CD4-positive, alpha-beta memory T cell (primary cell): ENCODE measurements around the gene ATP13A1. TPM values are rescaled to one million over a fixed set of nuclear protein-coding genes. Genes with fewer than 3 reads are reported as not detected.

ENCODE experiments used
- CTCF ChIA-PET: fragments of 350-600 bp; sonication (Branson Sonifier 250); formaldehyde crosslinking; loops from one replicate; lab custom pipeline; 2021; ENCODE audit warnings: inconsistent platforms; ENCODE audit not compliant: partially characterized antibody; lab: Charles Lee
- POLR2A ChIA-PET: fragments of 350-600 bp; sonication (Branson Sonifier 250); formaldehyde crosslinking; loops from one replicate; lab custom pipeline; 2021; ENCODE audit not compliant: partially characterized antibody; lab: Charles Lee
- DNase-seq, 5 donors: peaks; one replicate each; pipeline versions ENCODE4 v3.0.0 to v3.0.0-alpha.2; 2020 to 2022; ENCODE audit warnings: mixed read lengths in 1 of 5
- H3K27ac ChIP-seq: one replicate; pipeline ENCODE4 v1.7.0; 2013; ENCODE audit warnings: low read depth, low read length
- H3K27me3 ChIP-seq: 2 replicates; pipeline ENCODE4 v1.7.0; 2013; ENCODE audit warnings: mild to moderate bottlenecking, low read length, moderate library complexity; ENCODE audit not compliant: insufficient read depth
- H3K36me3 ChIP-seq: 2 replicates; pipeline ENCODE4 v1.7.0; 2013; ENCODE audit warnings: mild to moderate bottlenecking, low read length, moderate library complexity; ENCODE audit not compliant: insufficient read depth
- H3K4me1 ChIP-seq: 2 replicates; pipeline ENCODE4 v1.7.0; 2013; ENCODE audit warnings: mild to moderate bottlenecking, low read length, moderate library complexity; ENCODE audit not compliant: insufficient read depth
- H3K4me3 ChIP-seq, 2 donors: one replicate each; pipeline ENCODE4 v1.7.0; 2013; ENCODE audit warnings: low read length in 2 of 2, mild to moderate bottlenecking in 1 of 2
- H3K9me3 ChIP-seq, 2 donors: one replicate each; pipeline ENCODE4 v1.7.0; 2013; ENCODE audit warnings: low read length in 2 of 2, control low read depth in 1 of 2; ENCODE audit not compliant: control insufficient read depth in 1 of 2
- H3K27ac Mint-ChIP-seq, 7 donors: one replicate each; pipeline ENCODE4 v1.8.0; 2020 to 2021; ENCODE audit warnings: mixed read lengths in 7 of 7, mild to moderate bottlenecking in 6 of 7, inconsistent platforms in 3 of 7, moderate library complexity in 3 of 7
- H3K27me3 Mint-ChIP-seq, 2 donors: one replicate each; pipeline ENCODE4 v1.8.0; 2020 to 2021; ENCODE audit warnings: mixed read lengths in 2 of 2
- H3K36me3 Mint-ChIP-seq, 2 donors: one replicate each; pipeline ENCODE4 v1.8.0; 2020 to 2021; ENCODE audit warnings: mixed read lengths in 2 of 2, inconsistent platforms in 1 of 2, mild to moderate bottlenecking in 1 of 2
- H3K4me1 Mint-ChIP-seq, 4 donors: one replicate each; pipeline ENCODE4 v1.8.0; 2020 to 2021; ENCODE audit warnings: mixed read lengths in 4 of 4, mild to moderate bottlenecking in 1 of 4
- H3K4me3 Mint-ChIP-seq, 8 donors: one replicate each; pipeline ENCODE4 v1.8.0; 2020 to 2021; ENCODE audit warnings: mixed read lengths in 8 of 8, mild to moderate bottlenecking in 7 of 8, moderate library complexity in 6 of 8, inconsistent platforms in 3 of 8
- H3K9me3 Mint-ChIP-seq, 8 donors: one replicate each; pipeline ENCODE4 v1.8.0; 2020 to 2021; ENCODE audit warnings: mixed read lengths in 8 of 8, mild to moderate bottlenecking in 5 of 8, inconsistent platforms in 3 of 8, moderate library complexity in 1 of 8
- intact Hi-C: fragments of 100-400 bp; cut with micrococcal nuclease; formaldehyde crosslinking; loops from one replicate; pipeline ENCODE4 v1.15.1; 2023
- polyA plus RNA-seq, 2 donors: library from polyadenylated mRNA; unstranded; fragments of 300-500 nt; fragmentation: Illumina TruSeq; gene quantifications; one replicate each; pipeline ENCODE4 v1.2.3, GENCODE V29; 2021
- total RNA-seq, 2 experiments: library from RNA; stranded (reverse); gene quantifications; one replicate each; pipeline ENCODE4 v1.2.3, GENCODE V29; 2021

Gene ATP13A1
- total and polyA plus RNA-seq, 4 experiments from 2014 or later = 21.3 to 139 (median 95.9) TPM

DNA sequence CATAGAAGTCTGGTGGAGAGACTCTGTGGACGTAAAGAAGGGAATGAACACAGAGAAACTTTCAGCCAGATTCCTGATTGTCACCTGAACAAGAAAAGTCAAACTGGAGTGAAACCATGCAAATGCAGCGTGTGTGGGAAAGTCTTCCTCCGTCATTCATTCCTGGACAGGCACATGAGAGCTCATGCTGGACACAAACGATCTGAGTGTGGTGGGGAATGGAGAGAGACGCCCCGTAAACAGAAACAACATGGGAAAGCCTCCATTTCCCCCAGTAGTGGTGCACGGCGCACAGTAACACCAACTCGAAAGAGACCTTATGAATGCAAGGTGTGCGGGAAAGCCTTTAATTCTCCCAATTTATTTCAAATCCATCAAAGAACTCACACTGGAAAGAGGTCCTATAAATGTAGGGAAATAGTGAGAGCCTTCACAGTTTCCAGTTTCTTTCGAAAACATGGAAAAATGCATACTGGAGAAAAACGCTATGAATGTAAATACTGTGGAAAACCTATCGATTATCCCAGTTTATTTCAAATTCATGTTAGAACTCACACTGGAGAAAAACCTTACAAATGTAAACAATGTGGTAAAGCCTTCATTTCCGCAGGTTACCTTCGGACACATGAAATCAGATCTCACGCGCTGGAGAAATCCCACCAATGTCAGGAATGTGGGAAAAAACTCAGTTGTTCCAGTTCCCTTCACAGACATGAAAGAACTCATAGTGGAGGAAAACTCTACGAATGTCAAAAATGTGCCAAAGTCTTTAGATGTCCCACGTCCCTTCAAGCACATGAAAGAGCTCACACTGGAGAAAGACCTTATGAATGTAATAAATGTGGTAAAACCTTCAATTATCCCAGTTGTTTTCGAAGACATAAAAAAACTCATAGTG is 15.9 kb upstream of the ATP13A1 start:
- Mint-ChIP-seq H3K4me3 (peak overlapping the region in 2 of 8 donors; percentile 17 to 20), H3K36me3 (peaks cover 76 to 83% of the 10 kb centered on the region in 2 donors), H3K4me1 (peaks cover 4 to 25% (median 22%) of the 10 kb centered on the region in 4 donors), H3K27me3 (no peaks in the 10 kb centered on the region), H3K27ac (peak overlapping the region in 3 of 7 donors; percentile 2 to 31 (median 29)), H3K9me3 (peaks cover 5 to 89% (median 76%) of the 10 kb centered on the region in 8 donors)
- H3K36me3 ChIP-seq = peaks cover 54% of the 10 kb centered on the region
- CTCF ChIA-PET = no interaction called here
- intact Hi-C loops = no loop called here
- no peak for DNase-seq
- H3K9me3 ChIP-seq = peaks cover 14 to 44% of the 10 kb centered on the region in 2 donors
- H3K4me1 ChIP-seq = no peaks in the 10 kb centered on the region
- H3K27me3 ChIP-seq = no peaks in the 10 kb centered on the region
- H3K4me3 ChIP-seq = no peak overlapping the region
- H3K27ac ChIP-seq = no peak overlapping the region
- POLR2A ChIA-PET = interaction anchor here (1.1 to 3.3 kb wide), 6 partner anchors 9 to 53 kb away, joined by 3 to 24 read pairs (median 4); partner anchors contain the start of genes ZNF101 and ZNF14

- Histone ChIP-seq H3K9me3 (peaks cover 14 to 52% of the 10 kb centered on the region in 2 donors), H3K27me3 (no peaks in the 10 kb centered on the region), H3K36me3 (peaks cover 70% of the 10 kb centered on the region), H3K27ac (no peak overlapping the region), H3K4me1 (no peaks in the 10 kb centered on the region), H3K4me3 (peak overlapping the region in 1 of 2 donors; percentile 25)
- intact Hi-C loops = no loop called here
- no peak for DNase-seq
- H3K36me3 Mint-ChIP-seq = peaks cover 75 to 82% of the 10 kb centered on the region in 2 donors
- CTCF ChIA-PET = no interaction called here
- POLR2A ChIA-PET = interaction anchor here (0.9 to 2.6 kb wide), 3 partner anchors 9 to 87 kb away, joined by 4 to 11 read pairs (median 4); no protein-coding TSS in a partner anchor
- H3K27me3 Mint-ChIP-seq = no peaks in the 10 kb centered on the region
- H3K27ac Mint-ChIP-seq = peak overlapping the region in 3 of 7 donors; percentile 46 to 56 (median 48)
- H3K4me1 Mint-ChIP-seq = peaks cover 2 to 33% (median 23%) of the 10 kb centered on the region in 4 donors
- H3K4me3 Mint-ChIP-seq = peak overlapping the region in 5 of 8 donors; percentile 7 to 46 (median 29)
- peaks cover 2 to 86% (median 69%) of the 10 kb centered on the region in 8 donors for H3K9me3 Mint-ChIP-seq
Measured at GRCh38 chr19:19677579-19677978, 14.1 kb upstream of the ATP13A1 start.

- no peaks in the 10 kb centered on the region for H3K27me3 ChIP-seq
- H3K4me1 Mint-ChIP-seq = peaks cover 10 to 54% (median 38%) of the 10 kb centered on the region in 4 donors
- H3K27ac Mint-ChIP-seq = peak overlapping the region in 2 of 7 donors; percentile 59 to 70
- no peak overlapping the region for H3K27ac ChIP-seq
- CTCF ChIA-PET = no interaction called here
- peaks cover 78 to 83% of the 10 kb centered on the region in 2 donors for H3K36me3 Mint-ChIP-seq
- H3K27me3 Mint-ChIP-seq = no peaks in the 10 kb centered on the region
- H3K9me3 ChIP-seq = peaks cover 5 to 36% of the 10 kb centered on the region in 2 donors
- intact Hi-C loops = no loop called here
- POLR2A ChIA-PET = interaction anchor here (0.7 to 1.5 kb wide), 3 partner anchors 10 to 191 kb away, joined by 3 to 4 read pairs (median 3); partner anchors contain the start of gene ZNF253
- peaks cover 18% of the 10 kb centered on the region for H3K4me1 ChIP-seq
- no peak for DNase-seq
- peaks cover 75% of the 10 kb centered on the region for H3K36me3 ChIP-seq
- H3K4me3 Mint-ChIP-seq = peak overlapping the region; percentile 21 to 56 (median 50)
- no peak overlapping the region for H3K4me3 ChIP-seq
- peaks cover 2 to 73% (median 57%) of the 10 kb centered on the region in 8 donors for H3K9me3 Mint-ChIP-seq
Measured at GRCh38 chr19:19674315-19674714, 10.8 kb upstream of the ATP13A1 start.

DNA sequence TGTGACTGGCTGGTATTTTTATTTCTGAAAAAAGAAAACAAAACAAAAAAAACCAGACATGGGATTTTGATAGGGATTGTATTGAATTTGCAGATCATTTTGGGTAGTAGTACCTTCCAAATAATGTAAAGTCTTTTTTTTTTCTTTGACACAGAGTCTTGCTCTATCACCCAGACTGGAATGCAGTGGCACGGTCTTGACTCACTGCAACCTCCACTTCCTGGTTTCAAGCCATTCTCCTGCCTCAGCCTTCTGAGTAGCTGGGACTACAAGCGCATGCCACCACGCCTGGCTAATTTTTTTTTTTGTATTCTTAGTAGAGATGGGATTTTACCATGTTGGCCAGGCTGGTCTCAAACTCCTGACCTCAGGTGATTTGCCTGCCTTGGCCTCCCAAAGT is 9.3 kb upstream of the ATP13A1 start:
- Histone ChIP-seq H3K27ac (no peak overlapping the region), H3K4me1 (peaks cover 21% of the 10 kb centered on the region), H3K4me3 (no peak overlapping the region), H3K27me3 (no peaks in the 10 kb centered on the region), H3K36me3 (peaks cover 60% of the 10 kb centered on the region), H3K9me3 (peaks cover 0 to 24% of the 10 kb centered on the region in 2 donors)
- DNase-seq = no peak
- Mint-ChIP-seq H3K36me3 (peaks cover 68 to 71% of the 10 kb centered on the region in 2 donors), H3K4me1 (peaks cover 10 to 60% (median 42%) of the 10 kb centered on the region in 4 donors), H3K4me3 (peak overlapping the region in 6 of 8 donors; percentile 8 to 30 (median 20)), H3K27me3 (no peaks in the 10 kb centered on the region), H3K27ac (peak overlapping the region in 2 of 7 donors; percentile 24 to 42), H3K9me3 (peaks cover 2 to 62% (median 47%) of the 10 kb centered on the region in 8 donors)
- intact Hi-C loops = no loop called here
- ChIA-PET POLR2A (interaction anchor here (0.9 to 1.5 kb wide), 3 partner anchors 13 to 193 kb away, joined by 3 to 5 read pairs (median 4); partner anchors contain the start of genes ZNF14 and ZNF253), CTCF (no interaction called here)

DNA sequence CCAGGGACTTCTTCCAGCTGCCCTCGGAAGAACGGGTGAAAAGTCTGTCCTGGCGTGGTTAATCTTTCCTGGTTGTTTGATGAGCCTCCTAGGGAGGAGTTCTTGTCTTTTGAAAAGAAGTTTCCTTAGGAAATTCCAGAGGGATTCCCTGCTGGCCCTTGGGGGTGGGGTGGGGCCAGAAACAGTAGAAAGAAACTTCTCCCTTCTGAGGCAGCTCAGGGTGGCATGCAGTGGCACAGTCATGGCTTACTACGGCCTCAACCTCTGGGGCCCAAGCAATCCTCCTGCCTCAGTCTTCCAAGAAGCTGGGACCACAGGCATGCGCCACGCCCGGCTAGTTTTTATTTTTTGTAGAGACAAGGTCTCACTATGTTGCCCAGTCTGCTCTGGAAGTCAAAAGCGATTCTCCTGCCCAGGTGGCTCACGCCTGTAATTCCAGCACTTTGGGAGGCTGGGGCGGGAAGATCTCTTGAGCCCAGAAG is 6.6 kb upstream of the ATP13A1 start:
- Histone ChIP-seq H3K4me3 (peak overlapping the region; percentile 30 to 90), H3K27me3 (no peaks in the 10 kb centered on the region), H3K36me3 (peaks cover 33% of the 10 kb centered on the region), H3K9me3 (peaks cover 0 to 8% of the 10 kb centered on the region in 2 donors), H3K27ac (peak overlapping the region; percentile 85), H3K4me1 (peaks cover 43% of the 10 kb centered on the region)
- CTCF ChIA-PET = interaction anchor here (0.7 to 1.1 kb wide), 2 partner anchors 11 to 151 kb away, joined by 3 to 4 read pairs; partner anchors contain the start of gene ZNF506
- H3K4me3 Mint-ChIP-seq = peak overlapping the region; percentile 84 to 94 (median 91)
- peaks cover 41 to 47% of the 10 kb centered on the region in 2 donors for H3K36me3 Mint-ChIP-seq
- intact Hi-C loops = no loop called here
- H3K4me1 Mint-ChIP-seq = peaks cover 10 to 53% (median 31%) of the 10 kb centered on the region in 4 donors
- H3K27me3 Mint-ChIP-seq = no peaks in the 10 kb centered on the region
- no peak for DNase-seq
- peaks cover 0 to 35% (median 26%) of the 10 kb centered on the region in 8 donors for H3K9me3 Mint-ChIP-seq
- peak overlapping the region; percentile 90 to 95 (median 93) for H3K27ac Mint-ChIP-seq
- POLR2A ChIA-PET = interaction anchor here (0.7 to 8.2 kb wide), 21 partner anchors 10 to 196 kb away, joined by 3 to 135 read pairs (median 13); partner anchors contain the start of genes GMIP, LPAR2, PBX4 and ZNF14

DNA sequence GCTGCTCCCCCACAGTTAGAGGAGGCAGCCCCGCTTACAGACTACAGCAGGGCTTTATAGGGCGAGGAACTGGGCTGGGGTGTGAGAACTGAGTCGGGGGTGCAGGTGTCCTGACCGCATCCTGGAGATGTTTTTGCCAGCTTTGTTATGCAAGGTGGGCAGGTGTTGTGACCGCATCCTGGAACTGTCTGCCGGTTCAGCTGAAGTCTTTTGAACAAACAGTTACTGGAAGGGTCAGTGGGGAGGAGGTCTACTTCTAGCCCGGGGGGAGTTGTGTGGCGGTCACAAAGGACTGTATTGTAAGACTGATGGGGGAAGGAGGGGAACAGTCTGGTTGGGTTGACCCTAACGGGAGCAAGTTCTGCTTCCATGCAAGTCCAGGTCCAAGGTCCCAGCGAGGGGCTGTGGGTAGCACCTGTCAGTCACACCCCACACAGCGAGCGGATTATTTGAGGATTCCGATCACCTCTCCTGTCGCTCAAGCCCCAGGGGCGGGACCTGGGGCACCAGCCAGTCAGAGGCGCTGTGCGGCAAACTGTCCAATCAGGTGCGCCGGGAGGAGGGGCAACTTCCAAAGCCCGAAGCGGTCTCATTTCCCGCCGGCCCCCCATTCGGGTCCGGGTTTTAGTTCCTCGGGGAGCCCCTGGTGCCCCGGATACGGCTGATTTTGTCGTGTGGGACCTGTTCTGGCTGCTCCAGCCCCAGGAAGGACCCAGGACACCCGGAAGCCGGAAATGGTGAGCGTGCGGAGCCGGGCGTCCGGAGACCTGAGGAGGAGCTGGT is 4.9 kb upstream of the ATP13A1 start, which contains the start of gene ZNF101:
Gene ZNF101 (plus strand): TSS at position 610 of the 783 bp plus-strand sequence. CDS start 125 bp downstream, at position 735.
- H3K4me3 ChIP-seq = peak within 1 kb of the TSS; percentile 69 to 90
- Mint-ChIP-seq H3K4me1 (peaks cover 12 to 55% (median 29%) of the 10 kb centered on the region in 4 donors), H3K27ac (peak within 1 kb of the TSS; percentile 92 to 99 (median 96)), H3K36me3 (peaks cover 30 to 43% of the 10 kb centered on the region in 2 donors), H3K9me3 (peaks cover 0 to 26% (median 16%) of the 10 kb centered on the region in 8 donors), H3K4me3 (peak within 1 kb of the TSS; percentile 84 to 94 (median 92)), H3K27me3 (no peaks in the 10 kb centered on the region)
- POLR2A ChIA-PET = interaction anchor here (0.6 to 8.2 kb wide), 56 partner anchors 8 to 897 kb away, joined by 3 to 135 read pairs (median 5); partner anchors contain the start of genes CILP2, GATAD2A, GMIP and LPAR2
- peak; percentile 95 to 96 (median 96) for DNase-seq
- H3K9me3 ChIP-seq = no peaks in the 10 kb centered on the region
- H3K4me1 ChIP-seq = peaks cover 43% of the 10 kb centered on the region
- peaks cover 22% of the 10 kb centered on the region for H3K36me3 ChIP-seq
- intact Hi-C loops = loop anchor here (1.0 to 10.0 kb wide), 6 partner anchors 65 to 264 kb away; partner anchors contain the start of genes GATAD2A, ZNF14, ZNF253 and ZNF93
- peak within 1 kb of the TSS; percentile 85 for H3K27ac ChIP-seq
- H3K27me3 ChIP-seq = no peaks in the 10 kb centered on the region
- CTCF ChIA-PET = interaction anchor here (1.0 to 2.3 kb wide), 3 partner anchors 65 to 153 kb away, joined by 3 to 6 read pairs (median 3); partner anchors contain the start of genes ZNF14 and ZNF506
